B cell (primary cell): ENCODE results near the gene KLHL26. TPM values are rescaled to one million over a fixed set of nuclear protein-coding genes. Genes with fewer than 3 reads are reported as not detected.

ENCODE experiments used
- ATAC-seq: fragments of 200-7000 bp; cut with Tn5 transposase; one replicate; pipeline ENCODE4 v1.10.0; 2021; ENCODE audit warnings: low read depth, mild to moderate bottlenecking, moderate number of reproducible peaks, moderate library complexity
- CTCF ChIA-PET: fragments of 350-600 bp; sonication (Branson Sonifier 250); formaldehyde crosslinking; loops from one replicate; lab custom pipeline; 2021; ENCODE audit warnings: antibody characterized with exemption, inconsistent platforms; lab: Charles Lee
- POLR2A ChIA-PET: fragments of 350-600 bp; sonication (Branson Sonifier 250); formaldehyde crosslinking; loops from one replicate; lab custom pipeline; 2021; ENCODE audit warnings: antibody characterized with exemption; lab: Charles Lee
- DNase-seq: peaks from one replicate; pipeline ENCODE4 v3.0.0; 2013
- H2AFZ ChIP-seq: 2 replicates; pipeline ENCODE4 v1.6.1; 2012; ENCODE audit warnings: mild to moderate bottlenecking, low read depth, low read length; ENCODE audit not compliant: insufficient read depth, poor library complexity, severe bottlenecking
- H3K27ac ChIP-seq, 2 donors: 1 replicate in 1 of 2; 2 replicates in 1 of 2; pipeline ENCODE4 v1.5.1; 2012 to 2013; ENCODE audit warnings: low read length in 2 of 2, mild to moderate bottlenecking in 2 of 2, moderate library complexity in 1 of 2
- H3K27me3 ChIP-seq, 4 experiments: fragments of 200-600 bp in 1 of 4; sonication (generic) in 1 of 4; replicated peaks in 1 of 4; 1 replicate in 2 of 4; 2 replicates in 2 of 4; pipeline versions ENCODE4 v1.6.1 to v1.7.0; 2013 to 2016; ENCODE audit warnings: low read length in 3 of 4, mild to moderate bottlenecking in 2 of 4, mixed read lengths in 1 of 4, moderate library complexity in 1 of 4; ENCODE audit not compliant: insufficient read depth in 4 of 4, control insufficient read depth in 3 of 4; ENCODE audit errors: control extremely low read depth in 1 of 4
- H3K36me3 ChIP-seq, 2 experiments: replicated peaks in 1 of 2; 1 replicate in 1 of 2; 2 replicates in 1 of 2; pipeline versions ENCODE4 v1.6.1 to v1.7.1; 2013; ENCODE audit warnings: low read length in 1 of 2; ENCODE audit not compliant: insufficient read depth in 2 of 2, control insufficient read depth in 1 of 2; ENCODE audit errors: control extremely low read depth in 1 of 2, extremely low read depth in 1 of 2
- H3K4me1 ChIP-seq, 2 donors: fragments of 200-600 bp in 1 of 2; sonication (generic) in 1 of 2; 1 replicate in 1 of 2; 2 replicates in 1 of 2; pipeline versions ENCODE4 v1.5.1 to v1.6.1; 2013 to 2017; ENCODE audit warnings: low read length in 2 of 2; ENCODE audit not compliant: control insufficient read depth in 2 of 2, insufficient read depth in 2 of 2
- H3K4me2 ChIP-seq: replicated peaks from 2 replicates; pipeline ENCODE3; 2012; ENCODE audit warnings: mild to moderate bottlenecking, low read depth, low read length; ENCODE audit not compliant: poor library complexity, severe bottlenecking
- H3K4me3 ChIP-seq, 5 experiments: fragments of 200-600 bp in 1 of 5; sonication (generic) in 1 of 5; 1 replicate in 3 of 5; 2 replicates in 2 of 5; pipeline versions ENCODE4 v1.5.1 to v1.7.0; 2011 to 2016; ENCODE audit warnings: low read length in 4 of 5, mild to moderate bottlenecking in 4 of 5, low read depth in 2 of 5, control low read depth in 1 of 5, moderate library complexity in 1 of 5; ENCODE audit not compliant: insufficient read depth in 1 of 5; ENCODE audit errors: control extremely low read depth in 1 of 5, extremely low read depth in 1 of 5
- H3K79me2 ChIP-seq: fragments of 200-600 bp; sonication (generic); one replicate; pipeline ENCODE4 v1.6.0; 2016; ENCODE audit warnings: low read length; ENCODE audit not compliant: control insufficient read depth, insufficient read depth
- H3K9ac ChIP-seq: fragments of 200-600 bp; sonication (generic); 2 replicates; pipeline ENCODE4 v1.6.1; 2017; ENCODE audit warnings: mild to moderate bottlenecking, low read length, moderate library complexity
- H3K9me3 ChIP-seq, 3 donors: one replicate each; pipeline versions ENCODE4 v1.6.1 to v1.7.1; 2013; ENCODE audit warnings: low read length in 2 of 3; ENCODE audit not compliant: control insufficient read depth in 2 of 3, insufficient read depth in 1 of 3; ENCODE audit errors: control extremely low read depth in 1 of 3
- H4K20me1 ChIP-seq: 2 replicates; pipeline ENCODE4 v1.6.0; 2012; ENCODE audit warnings: mild to moderate bottlenecking, low read length; ENCODE audit not compliant: insufficient read depth, control insufficient read depth, poor library complexity, severe bottlenecking
- H3K27ac Mint-ChIP-seq: one replicate; pipeline ENCODE4 v1.8.0; 2021; ENCODE audit warnings: mixed read lengths
- H3K27me3 Mint-ChIP-seq: one replicate; pipeline ENCODE4 v1.8.0; 2021; ENCODE audit warnings: mixed read lengths
- H3K4me1 Mint-ChIP-seq: one replicate; pipeline ENCODE4 v1.8.0; 2021; ENCODE audit warnings: mixed read lengths
- H3K4me3 Mint-ChIP-seq: one replicate; pipeline ENCODE4 v1.8.0; 2021; ENCODE audit warnings: mixed read lengths
- H3K9me3 Mint-ChIP-seq: one replicate; pipeline ENCODE4 v1.8.0; 2022; ENCODE audit warnings: mixed read lengths; ENCODE audit not compliant: insufficient read depth
- CTCF ChIP-seq: fragments of 200-600 bp; IDR thresholded peaks from one replicate; pipeline ENCODE4 v1.8.0; 2022; ENCODE audit warnings: antibody characterized with exemption, mild to moderate bottlenecking
- EZH2 ChIP-seq: IDR thresholded peaks from 2 replicates; pipeline ENCODE4 v1.6.1; 2012; ENCODE audit warnings: borderline replicate concordance, low read depth, mild to moderate bottlenecking, moderate library complexity, low read length; ENCODE audit not compliant: insufficient read depth, poor library complexity, severe bottlenecking
- WGBS: methylation state at CpG from one replicate; pipeline ENCODE4 v1.1.5; 2013; ENCODE audit warnings: missing lambda C conversion rate; ENCODE audit not compliant: insufficient coverage; 5-methylcytosine and 5-hydroxymethylcytosine counted together
- intact Hi-C: fragments of 100-400 bp; cut with micrococcal nuclease; formaldehyde crosslinking; loops from one replicate; pipeline ENCODE4 v1.10.0; 2022
- polyA plus RNA-seq: library from polyadenylated mRNA; depleted of rRNA; stranded (reverse); fragments of >200 nt; gene quantifications from 2 replicates; pipeline ENCODE4 v1.2.3, GENCODE V29; 2012
- total RNA-seq, 2 donors: library from RNA; stranded (reverse); fragments of 120-200 nt in 1 of 2; gene quantifications; 1 replicate in 1 of 2; 2 replicates in 1 of 2; pipeline versions ENCODE4 v1.2.3 to v1.2.4, GENCODE V29; 2013 to 2022

Gene KLHL26
- total and polyA plus RNA-seq, 2 donors (not counting 1 experiment from before 2014, with no cell fraction given): 5.0 to 14.6 TPM

DNA sequence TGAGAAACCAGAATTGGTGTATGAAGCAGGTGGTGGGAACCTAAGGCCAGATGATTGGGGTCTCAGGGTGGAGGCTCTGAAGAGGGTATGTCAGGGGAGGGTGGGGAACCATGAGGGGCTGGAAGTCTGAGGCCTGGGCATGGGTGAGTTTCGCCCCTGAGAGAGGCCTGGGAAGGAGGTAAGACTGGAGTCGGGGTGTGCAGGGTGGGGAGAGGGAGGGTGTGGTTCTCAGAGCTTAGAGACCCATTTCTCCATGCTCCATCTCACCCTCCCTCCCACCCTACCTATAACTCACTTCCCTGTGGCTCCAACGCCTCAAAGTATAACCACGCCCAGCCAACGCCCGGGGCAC lies 1.0 kb upstream of the KLHL26 start:
- TF ChIP-seq EZH2 (no peak), CTCF (no peak)
- Mint-ChIP-seq H3K27me3 (peaks cover 3% of the 10 kb centered on the region), H3K27ac (peak overlapping the region; percentile 95), H3K4me1 (peaks cover 25% of the 10 kb centered on the region), H3K9me3 (no peaks in the 10 kb centered on the region), H3K4me3 (peak overlapping the region; percentile 95)
- ChIA-PET POLR2A (interaction anchor here (1.6 kb wide), 1 partner anchor 47 kb away, joined by 4 read pairs; the partner anchor contains the start of gene REX1BD), CTCF (no interaction called here)
- intact Hi-C loops: loop anchor here (1.0 to 5.0 kb wide), 8 partner anchors 47 to 427 kb away; partner anchors contain the start of genes ARMC6, CRTC1, ELL and SLC25A42
- H4K20me1 ChIP-seq: no peaks in the 10 kb centered on the region
- no peaks in the 10 kb centered on the region for H3K36me3 ChIP-seq
- H3K9me3 ChIP-seq: peaks cover 0 to 6% (median 0%) of the 10 kb centered on the region in 3 donors
- H3K27ac ChIP-seq: no peak overlapping the region
- H3K79me2 ChIP-seq: peaks cover 11% of the 10 kb centered on the region
- 0% methylated on average over 4 of the region's 6 CpGs for WGBS
- peak overlapping the region; percentile 91 for H3K4me2 ChIP-seq
- no peaks in the 10 kb centered on the region for H3K27me3 ChIP-seq
- peak overlapping the region in 1 of 5 experiments; percentile 71 for H3K4me3 ChIP-seq
- H3K9ac ChIP-seq: no peak overlapping the region
- ATAC-seq (no peak), DNase-seq (no peak)
- H3K4me1 ChIP-seq: peaks cover 12 to 27% of the 10 kb centered on the region in 2 donors
- H2AFZ ChIP-seq: no peak overlapping the region

DNA sequence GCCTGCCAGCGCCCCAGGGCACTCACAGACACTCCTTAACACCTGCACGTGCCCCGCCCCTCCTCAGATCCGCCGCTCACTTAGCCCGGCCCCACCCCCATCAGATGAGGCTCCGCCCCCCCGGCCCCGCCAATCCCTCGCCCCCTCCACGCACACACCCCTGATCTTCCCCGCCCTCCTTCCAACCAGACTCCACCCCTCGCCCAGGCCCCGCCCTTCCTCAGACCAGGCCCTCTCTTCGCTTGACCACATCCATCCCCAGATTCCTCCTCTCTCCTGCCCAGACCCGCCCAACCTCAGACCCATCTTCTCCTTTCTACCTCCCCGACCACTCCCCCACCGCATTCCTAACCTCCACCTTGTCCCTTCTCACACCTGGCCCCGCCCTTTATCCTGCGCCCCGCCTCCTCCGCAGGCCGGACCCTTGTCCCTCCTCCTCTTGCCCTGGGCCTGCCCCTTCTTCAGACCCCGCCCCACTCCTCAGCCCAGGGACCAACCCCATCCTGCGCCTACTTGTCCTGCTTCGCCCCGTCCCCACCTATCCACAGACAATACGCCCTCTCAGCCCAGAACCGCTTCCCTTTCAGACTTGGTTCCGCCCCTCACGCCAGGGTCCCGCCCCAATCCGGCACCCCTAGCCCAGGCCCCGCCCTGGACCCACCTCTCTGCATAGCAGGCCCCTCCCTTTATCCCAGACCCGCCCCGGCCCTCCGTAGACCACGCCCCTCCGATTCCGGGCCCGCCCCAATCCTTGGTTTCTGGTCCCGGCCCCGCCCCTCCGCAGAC lies 452 bp upstream of the KLHL26 start:
- peak overlapping the region; percentile 93 for H3K9ac ChIP-seq
- ATAC-seq: peak; percentile 87

More for the DNA sequence above, 452 bp upstream of the KLHL26 start:
- Histone ChIP-seq H3K4me2 (peak overlapping the region; percentile 91), H4K20me1 (no peaks in the 10 kb centered on the region), H2AFZ (peak overlapping the region; percentile 97), H3K4me1 (peaks cover 12 to 27% of the 10 kb centered on the region in 2 donors), H3K27ac (peak overlapping the region; percentile 46 to 84), H3K4me3 (peak overlapping the region in 4 of 5 experiments; percentile 71 to 95 (median 82)), H3K36me3 (no peaks in the 10 kb centered on the region), H3K79me2 (peaks cover 13% of the 10 kb centered on the region), H3K27me3 (no peaks in the 10 kb centered on the region), H3K9me3 (peaks cover 0 to 6% (median 0%) of the 10 kb centered on the region in 3 donors)
- intact Hi-C loops: loop anchor here (1.0 to 5.0 kb wide), 8 partner anchors 47 to 427 kb away; partner anchors contain the start of genes ARMC6, CRTC1, ELL and SLC25A42
- peak overlapping the region; percentile 95 for H3K27ac Mint-ChIP-seq
- peak overlapping the region; percentile 95 for H3K4me3 Mint-ChIP-seq
- H3K4me1 Mint-ChIP-seq: peaks cover 25% of the 10 kb centered on the region
- POLR2A ChIA-PET: interaction anchor here (1.6 kb wide), 1 partner anchor 47 kb away, joined by 4 read pairs; the partner anchor contains the start of gene REX1BD
- CTCF ChIA-PET: no interaction called here
- H3K27me3 Mint-ChIP-seq: peaks cover 3% of the 10 kb centered on the region
- no peak for TF ChIP-seq EZH2
- no peak for TF ChIP-seq CTCF
- under 1% methylated on average over 37 of the region's 44 CpGs for whole genome bisulfite sequencing
- no peaks in the 10 kb centered on the region for H3K9me3 Mint-ChIP-seq
- peak; percentile 98 for DNase-seq
